Calu3 (cell line): ENCODE measurements around the gene MLPH. TPM values are rescaled to one million over a fixed set of nuclear protein-coding genes. Genes with fewer than 3 reads are reported as not detected.

Experiments
- BruUV-seq: library from RNA; stranded (reverse); fragments of 400-500 nt; replicated peaks from 2 replicates; lab custom pipeline; 2021; lab: Mats Ljungman, UMichigan
- CTCF ChIA-PET: fragments of 300-600 bp; sonication (Branson Sonifier 250); formaldehyde crosslinking; loops from one replicate; lab custom pipeline; 2022; ENCODE audit warnings: antibody characterized with exemption; lab: Charles Lee
- DNase-seq: peaks from one replicate; pipeline ENCODE4 v3.0.0; 2022
- H3K27ac Mint-ChIP-seq: one replicate; pipeline ENCODE4 v1.8.0; 2022; ENCODE audit warnings: mixed read lengths; ENCODE audit not compliant: unreplicated experiment
- H3K27me3 Mint-ChIP-seq: one replicate; pipeline ENCODE4 v1.8.0; 2022; ENCODE audit warnings: mixed read lengths; ENCODE audit not compliant: unreplicated experiment
- H3K36me3 Mint-ChIP-seq: one replicate; pipeline ENCODE4 v1.8.0; 2022; ENCODE audit warnings: mild to moderate bottlenecking, moderate library complexity, mixed read lengths; ENCODE audit not compliant: insufficient read depth, unreplicated experiment
- H3K4me1 Mint-ChIP-seq: one replicate; pipeline ENCODE4 v1.8.0; 2022; ENCODE audit warnings: mild to moderate bottlenecking, low read depth, mixed read lengths; ENCODE audit not compliant: unreplicated experiment
- H3K4me3 Mint-ChIP-seq: one replicate; pipeline ENCODE4 v1.8.0; 2022; ENCODE audit warnings: mild to moderate bottlenecking, low read depth, moderate library complexity, mixed read lengths; ENCODE audit not compliant: unreplicated experiment
- H3K9me3 Mint-ChIP-seq: one replicate; pipeline ENCODE4 v1.8.0; 2022; ENCODE audit warnings: low read depth, mixed read lengths; ENCODE audit not compliant: unreplicated experiment
- CTCF ChIP-seq: fragments of 200-600 bp; IDR thresholded peaks from one replicate; pipeline ENCODE4 v1.8.0; 2022; ENCODE audit warnings: antibody characterized with exemption; ENCODE audit not compliant: unreplicated experiment
- intact Hi-C: fragments of 100-400 bp; cut with micrococcal nuclease; formaldehyde crosslinking; loops from one replicate; pipeline ENCODE4 v1.10.0; 2022; ENCODE audit not compliant: unreplicated experiment
- total RNA-seq: library from RNA; stranded (reverse); gene quantifications from 2 replicates; pipeline ENCODE4 v1.2.3, GENCODE V29; 2022

MLPH gene
- total RNA-seq, 1 experiment from 2014 or later: 39.8 TPM

- no peaks in the 10 kb centered on the region for H3K9me3 Mint-ChIP-seq
- CTCF ChIA-PET: interaction anchor here (1.0 kb wide), 1 partner anchor 8 kb away, joined by 3 read pairs; no protein-coding TSS in a partner anchor
- TF ChIP-seq CTCF: no peak
- H3K4me3 Mint-ChIP-seq: no peak overlapping the region
- BruUV-seq: no TSS peak
- H3K27me3 Mint-ChIP-seq: no peaks in the 10 kb centered on the region
- intact Hi-C loops: no loop called here
- no peak for DNase-seq
- H3K4me1 Mint-ChIP-seq: peaks cover 15% of the 10 kb centered on the region
- no peak overlapping the region for H3K27ac Mint-ChIP-seq
- H3K36me3 Mint-ChIP-seq: peaks cover 6% of the 10 kb centered on the region
Measured at GRCh38 chr2:237498341-237498740, 11.3 kb downstream of the MLPH start.

- BruUV-seq: no TSS peak
- H3K27ac Mint-ChIP-seq: peak overlapping the region; percentile 17
- no peaks in the 10 kb centered on the region for H3K9me3 Mint-ChIP-seq
- no peak for TF ChIP-seq CTCF
- intact Hi-C loops: no loop called here
- CTCF ChIA-PET: interaction anchor here (0.6 to 0.9 kb wide), 2 partner anchors 10 to 25 kb away, joined by 3 read pairs; no protein-coding TSS in a partner anchor
- H3K27me3 Mint-ChIP-seq: no peaks in the 10 kb centered on the region
- no peak overlapping the region for H3K4me3 Mint-ChIP-seq
- no peak for DNase-seq
- peaks cover 27% of the 10 kb centered on the region for H3K4me1 Mint-ChIP-seq
- H3K36me3 Mint-ChIP-seq: peaks cover 9% of the 10 kb centered on the region
Measured at GRCh38 chr2:237500681-237501424, 13.8 kb downstream of the MLPH start.

- TF ChIP-seq CTCF: no peak
- no TSS peak for BruUV-seq
- Mint-ChIP-seq H3K27me3 (no peaks in the 10 kb centered on the region), H3K4me1 (peaks cover 27% of the 10 kb centered on the region), H3K9me3 (no peaks in the 10 kb centered on the region), H3K4me3 (no peak overlapping the region), H3K36me3 (peaks cover 9% of the 10 kb centered on the region), H3K27ac (no peak overlapping the region)
- DNase-seq: no peak
- intact Hi-C loops: no loop called here
- CTCF ChIA-PET: interaction anchor here (0.6 to 1.0 kb wide), 3 partner anchors 9 to 34 kb away, joined by 3 to 4 read pairs (median 4); no protein-coding TSS in a partner anchor
Measured at GRCh38 chr2:237501892-237502513, 15.0 kb downstream of the MLPH start.

- Mint-ChIP-seq H3K27ac (peak overlapping the region; percentile 34), H3K36me3 (peaks cover 9% of the 10 kb centered on the region), H3K4me1 (peaks cover 27% of the 10 kb centered on the region), H3K9me3 (no peaks in the 10 kb centered on the region), H3K27me3 (no peaks in the 10 kb centered on the region), H3K4me3 (no peak overlapping the region)
- intact Hi-C loops: no loop called here
- no TSS peak for BruUV-seq
- CTCF ChIA-PET: no interaction called here
- TF ChIP-seq CTCF: no peak
- no peak for DNase-seq
Measured at GRCh38 chr2:237503201-237503600, 16.1 kb downstream of the MLPH start.
